Testis (tissue), 2 donors: ENCODE measurements around the gene TOX2.

Experiments
- CTCF ChIP-seq, 3 experiments: fragments of 450-650 bp in 2 of 3; fragments of 200-600 bp in 1 of 3; sonication (generic) in 1 of 3; IDR thresholded peaks; one replicate each; pipeline ENCODE4 v1.5.1; 2016 to 2019; ENCODE audit warnings: antibody characterized with exemption in 3 of 3, mild to moderate bottlenecking in 2 of 3, moderate library complexity in 1 of 3
- POLR2A ChIP-seq: fragments of 450-650 bp; IDR thresholded peaks from one replicate; pipeline ENCODE4 v1.6.1; 2017; ENCODE audit warnings: antibody characterized with exemption, mild to moderate bottlenecking, moderate library complexity

- no peak for TF ChIP-seq CTCF (IDR thresholded peaks at IDR 0.05)
- TF ChIP-seq POLR2A, result no peak
Measured at GRCh38 chr20:43925215-43925614, 10.6 kb downstream of the TOX2 start.
